Neuronal stem cell (in vitro differentiated cells): ENCODE measurements around the gene CATSPER3.

Experiments
- DNase-seq: peaks from one replicate; pipeline ENCODE4 v3.0.0-alpha.2; 2013; ENCODE audit warnings: low spot score
- H2AFZ ChIP-seq: one replicate; pipeline ENCODE4 v1.6.1; 2013; ENCODE audit warnings: mild to moderate bottlenecking, low read length, inconsistent platforms
- H2AK5ac ChIP-seq: 2 replicates; pipeline ENCODE4 v1.6.1; 2013; ENCODE audit warnings: low read depth, mild to moderate bottlenecking, inconsistent platforms, low read length, moderate library complexity, mixed read lengths
- H2BK120ac ChIP-seq: 2 replicates; pipeline ENCODE4 v1.6.1; 2013; ENCODE audit warnings: low read depth, mild to moderate bottlenecking, inconsistent platforms, low read length, moderate library complexity, mixed read lengths
- H2BK12ac ChIP-seq: one replicate; pipeline ENCODE4 v1.6.1; 2013; ENCODE audit warnings: low read length, inconsistent platforms
- H2BK15ac ChIP-seq: 2 replicates; pipeline ENCODE4 v1.6.1; 2013; ENCODE audit warnings: mild to moderate bottlenecking, low read length, inconsistent platforms, mixed read lengths
- H2BK5ac ChIP-seq: one replicate; pipeline ENCODE4 v1.6.1; 2013; ENCODE audit warnings: inconsistent platforms, mild to moderate bottlenecking, low read length, moderate library complexity
- H3K14ac ChIP-seq: one replicate; pipeline ENCODE4 v1.6.1; 2013; ENCODE audit warnings: low read length, inconsistent platforms
- H3K18ac ChIP-seq: 2 replicates; pipeline ENCODE4 v1.6.1; 2013; ENCODE audit warnings: low read length, inconsistent platforms
- H3K23ac ChIP-seq: 2 replicates; pipeline ENCODE4 v1.6.1; 2013; ENCODE audit warnings: low read depth, mild to moderate bottlenecking, mixed read lengths, low read length, inconsistent platforms; ENCODE audit not compliant: poor library complexity
- H3K27ac ChIP-seq: replicated peaks from 3 replicates; pipeline ENCODE4 v1.5.1; 2013; ENCODE audit warnings: low read length, inconsistent platforms
- H3K27me3 ChIP-seq, 3 experiments: 2 replicates each; pipeline ENCODE4 v1.6.1; 2013; ENCODE audit warnings: low read length in 3 of 3, mild to moderate bottlenecking in 2 of 3, inconsistent platforms in 1 of 3, low read depth in 1 of 3, mixed read lengths in 1 of 3, moderate library complexity in 1 of 3; ENCODE audit not compliant: control insufficient read depth in 3 of 3, insufficient read depth in 3 of 3
- H3K36me3 ChIP-seq, 2 donors: replicated peaks in 1 of 2; 2 replicates each; pipeline ENCODE4 v1.6.1; 2013; ENCODE audit warnings: low read length in 2 of 2; ENCODE audit not compliant: control insufficient read depth in 2 of 2, insufficient read depth in 2 of 2
- H3K4ac ChIP-seq: 2 replicates; pipeline ENCODE4 v1.6.1; 2013; ENCODE audit warnings: inconsistent platforms, mild to moderate bottlenecking, low read length, moderate library complexity
- H3K4me1 ChIP-seq, 2 donors: 1 replicate in 1 of 2; 2 replicates in 1 of 2; pipeline ENCODE4 v1.6.1; 2013; ENCODE audit warnings: low read length in 2 of 2, low read depth in 1 of 2; ENCODE audit not compliant: control insufficient read depth in 2 of 2, insufficient read depth in 1 of 2
- H3K4me2 ChIP-seq: one replicate; pipeline ENCODE4 v1.6.1; 2013; ENCODE audit warnings: mild to moderate bottlenecking, low read length, inconsistent platforms; ENCODE audit not compliant: insufficient read depth, poor library complexity, severe bottlenecking
- H3K4me3 ChIP-seq, 2 donors: 2 replicates each; pipeline ENCODE4 v1.5.1; 2013; ENCODE audit warnings: low read length in 2 of 2, mild to moderate bottlenecking in 2 of 2, inconsistent platforms in 1 of 2, moderate library complexity in 1 of 2
- H3K79me1 ChIP-seq: one replicate; pipeline ENCODE4 v1.6.1; 2013; ENCODE audit warnings: low read depth, mild to moderate bottlenecking, inconsistent platforms, low read length, moderate library complexity
- H3K9ac ChIP-seq: one replicate; pipeline ENCODE4 v1.6.1; 2013; ENCODE audit warnings: mild to moderate bottlenecking, low read depth, low read length, inconsistent platforms; ENCODE audit not compliant: poor library complexity
- H3K9me3 ChIP-seq, 2 donors: replicated peaks in 1 of 2; 2 replicates each; pipeline versions ENCODE3 to v1.6.1; 2013; ENCODE audit warnings: low read length in 2 of 2, mild to moderate bottlenecking in 2 of 2, inconsistent platforms in 1 of 2, low read depth in 1 of 2, mixed read lengths in 1 of 2, moderate library complexity in 1 of 2; ENCODE audit not compliant: control insufficient read depth in 2 of 2, insufficient read depth in 1 of 2
- H4K8ac ChIP-seq: one replicate; pipeline ENCODE4 v1.6.1; 2013; ENCODE audit warnings: low read depth, mild to moderate bottlenecking, inconsistent platforms, low read length, moderate library complexity
- H4K91ac ChIP-seq: one replicate; pipeline ENCODE4 v1.6.1; 2013; ENCODE audit warnings: low read length, low read depth, mild to moderate bottlenecking, inconsistent platforms; ENCODE audit not compliant: poor library complexity
- WGBS, 2 donors: extraction: QIAGEN DNeasy Blood & Tissue Kit; methylation state at CpG; one replicate each; pipeline ENCODE4 v1.1.7; 2013; ENCODE audit warnings: missing lambda C conversion rate in 2 of 2, mixed read lengths in 1 of 2; ENCODE audit not compliant: insufficient read length in 2 of 2, insufficient replicate concordance in 1 of 2; ENCODE audit errors: extremely low coverage in 2 of 2; 5-methylcytosine and 5-hydroxymethylcytosine counted together

CATSPER3 gene

DNA sequence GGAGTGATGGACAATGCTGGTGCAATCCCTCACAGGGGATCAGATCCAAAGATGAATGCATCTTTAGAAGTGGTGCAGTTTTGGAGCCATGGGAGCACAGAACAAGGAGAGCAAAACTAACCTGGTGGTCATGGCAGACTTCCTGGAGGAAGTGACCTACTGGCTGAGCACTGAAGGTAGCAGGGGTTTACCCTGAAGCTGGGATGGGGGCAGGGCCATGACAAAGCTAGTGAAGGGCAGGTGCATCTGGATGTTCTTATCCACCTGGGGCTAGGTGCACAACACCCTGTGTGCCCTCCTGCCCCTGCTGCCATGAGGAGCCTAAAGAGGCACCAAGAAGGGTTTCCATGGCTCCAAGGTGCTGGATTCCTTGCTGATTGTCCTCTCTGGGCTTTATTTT, 77.8 kb downstream of the CATSPER3 start:
- DNase-seq: no peak
- Histone ChIP-seq H3K36me3 (no peaks in the 10 kb centered on the region), H3K4me3 (peak overlapping the region in 1 of 2 donors; percentile 27), H2BK120ac (no peak overlapping the region), H3K9ac (peak overlapping the region; percentile 57), H2BK15ac (no peak overlapping the region), H2AK5ac (no peak overlapping the region), H4K8ac (no peak overlapping the region), H3K27me3 (peaks cover 19 to 98% (median 77%) of the 10 kb centered on the region in 3 experiments), H3K9me3 (no peaks in the 10 kb centered on the region), H4K91ac (no peak overlapping the region), H3K27ac (no peak overlapping the region), H2BK5ac (no peak overlapping the region), H3K23ac (no peak overlapping the region), H3K4me1 (peaks cover 0 to 18% of the 10 kb centered on the region in 2 donors), H3K18ac (no peak overlapping the region), H3K4me2 (no peak overlapping the region), H3K79me1 (no peaks in the 10 kb centered on the region), H2AFZ (no peak overlapping the region), H3K4ac (no peak overlapping the region), H3K14ac (no peak overlapping the region), H2BK12ac (no peak overlapping the region)

DNA sequence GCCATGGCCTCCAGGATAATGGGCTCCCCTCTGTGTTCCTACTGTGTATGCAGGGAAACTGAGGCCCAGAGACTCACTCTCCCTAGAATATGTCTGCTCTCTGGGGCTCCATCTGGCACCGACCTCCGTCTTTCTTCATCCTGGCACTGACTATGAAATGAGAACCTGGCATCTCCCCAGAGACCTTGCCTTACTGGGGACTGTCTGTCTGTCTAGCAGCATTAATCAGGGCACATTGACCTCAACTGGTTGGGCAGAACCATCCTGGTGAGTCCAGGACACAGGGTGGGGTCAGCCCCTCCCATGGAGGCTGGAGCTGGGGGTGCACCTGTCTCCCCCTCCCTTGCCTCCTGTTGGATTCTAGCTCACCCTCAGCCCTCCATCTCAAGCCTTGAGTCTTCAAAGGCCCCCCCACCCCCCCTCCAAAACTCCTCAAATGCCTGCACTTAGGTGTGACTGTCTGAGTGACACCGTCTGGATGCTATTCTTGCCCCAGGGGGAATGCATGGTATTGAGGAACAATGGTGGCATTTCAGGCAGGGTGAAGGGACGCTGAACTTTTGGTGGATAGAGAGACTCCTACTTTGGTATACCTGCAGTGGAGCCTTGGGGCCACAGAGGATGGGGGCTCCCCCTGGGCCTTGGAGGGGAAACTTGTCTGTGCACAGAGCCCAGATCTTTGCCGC, 79.1 kb downstream of the CATSPER3 start:
- no peak overlapping the region for H3K9ac ChIP-seq
- peaks cover 0 to 17% of the 10 kb centered on the region in 2 donors for H3K4me1 ChIP-seq
- H2BK12ac ChIP-seq: no peak overlapping the region
- no peak overlapping the region for H4K8ac ChIP-seq
- H2BK15ac ChIP-seq: no peak overlapping the region
- no peak overlapping the region for H3K23ac ChIP-seq
- H3K18ac ChIP-seq: peak overlapping the region; percentile 4
- H4K91ac ChIP-seq: no peak overlapping the region
- H3K79me1 ChIP-seq: no peaks in the 10 kb centered on the region
- H2AK5ac ChIP-seq: no peak overlapping the region
- H3K27me3 ChIP-seq: peaks cover 15 to 98% (median 77%) of the 10 kb centered on the region in 3 experiments
- no peak overlapping the region for H3K4ac ChIP-seq
- WGBS, 2 donors: no CpG with 5 or more reads among the region's 5 CpGs
- no peak overlapping the region for H2AFZ ChIP-seq
- no peaks in the 10 kb centered on the region for H3K9me3 ChIP-seq
- no peak overlapping the region for H3K27ac ChIP-seq
- H2BK5ac ChIP-seq: no peak overlapping the region
- H3K4me3 ChIP-seq: no peak overlapping the region
- H3K4me2 ChIP-seq: no peak overlapping the region
- no peak overlapping the region for H2BK120ac ChIP-seq
- H3K36me3 ChIP-seq: no peaks in the 10 kb centered on the region
- no peak overlapping the region for H3K14ac ChIP-seq
- no peak for DNase-seq

DNA sequence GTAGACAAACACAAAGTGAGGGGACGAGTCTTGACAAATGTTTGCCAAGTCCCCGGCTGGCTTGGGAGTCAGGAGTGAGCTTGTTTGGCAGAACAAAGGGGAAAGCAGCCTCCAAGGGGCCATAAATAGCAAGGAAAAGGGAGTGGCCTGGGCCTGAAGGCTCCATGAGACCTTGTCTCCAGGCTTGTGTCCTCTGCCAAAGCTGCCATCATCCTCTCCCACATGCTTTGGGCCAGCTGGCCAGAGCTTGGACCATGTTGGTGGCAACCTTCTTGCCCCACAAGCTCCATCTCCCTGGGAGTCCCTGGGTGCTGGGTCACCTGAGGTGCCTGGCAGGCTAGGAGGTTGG, 79.6 kb downstream of the CATSPER3 start:
- H3K27me3 ChIP-seq: peaks cover 15 to 98% (median 77%) of the 10 kb centered on the region in 3 experiments
- H3K18ac ChIP-seq: peak overlapping the region; percentile 49
- H3K9ac ChIP-seq: no peak overlapping the region
- no peak overlapping the region for H3K4ac ChIP-seq
- WGBS, 2 donors: no CpG with 5 or more reads among the region's 2 CpGs
- no peak overlapping the region for H3K27ac ChIP-seq
- H2BK120ac ChIP-seq: no peak overlapping the region
- H2BK12ac ChIP-seq: no peak overlapping the region
- no peaks in the 10 kb centered on the region for H3K9me3 ChIP-seq
- no peak overlapping the region for H3K23ac ChIP-seq
- no peak overlapping the region for H2AK5ac ChIP-seq
- no peak overlapping the region for H4K91ac ChIP-seq
- no peaks in the 10 kb centered on the region for H3K36me3 ChIP-seq
- H4K8ac ChIP-seq: no peak overlapping the region
- DNase-seq: no peak
- H3K4me3 ChIP-seq: no peak overlapping the region
- no peak overlapping the region for H2BK15ac ChIP-seq
- no peak overlapping the region for H3K4me2 ChIP-seq
- H3K79me1 ChIP-seq: no peaks in the 10 kb centered on the region
- H3K4me1 ChIP-seq: peaks cover 0 to 17% of the 10 kb centered on the region in 2 donors
- H3K14ac ChIP-seq: peak overlapping the region; percentile 39
- H2BK5ac ChIP-seq: no peak overlapping the region
- H2AFZ ChIP-seq: no peak overlapping the region

DNA sequence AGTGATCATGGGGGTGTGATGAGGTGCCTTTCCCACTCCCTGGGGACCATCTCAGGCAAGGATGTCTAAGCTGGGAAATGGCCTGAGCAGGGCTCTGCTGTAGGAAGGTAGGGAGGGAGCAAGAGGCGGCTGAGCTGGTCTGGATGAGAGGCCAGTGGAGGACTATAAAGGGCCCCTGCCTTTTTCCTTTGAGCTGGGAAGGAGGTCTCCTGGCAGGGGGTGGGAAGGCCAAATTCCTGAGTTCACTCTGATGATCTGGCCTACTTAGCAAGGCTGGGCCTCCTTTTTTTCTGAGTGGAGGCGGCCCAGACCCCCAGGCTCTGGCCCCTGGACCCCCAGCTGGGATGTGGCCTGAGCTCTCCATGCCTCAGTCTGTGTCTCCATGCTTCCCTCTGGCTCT, 80.6 kb downstream of the CATSPER3 start:
- H3K36me3 ChIP-seq: no peaks in the 10 kb centered on the region
- H3K4me1 ChIP-seq: peaks cover 0 to 17% of the 10 kb centered on the region in 2 donors
- peak overlapping the region; percentile 74 for H3K18ac ChIP-seq
- H2AFZ ChIP-seq: no peak overlapping the region
- H3K9ac ChIP-seq: no peak overlapping the region
- H3K23ac ChIP-seq: no peak overlapping the region
- H2BK5ac ChIP-seq: no peak overlapping the region
- H2BK120ac ChIP-seq: no peak overlapping the region
- H3K27me3 ChIP-seq: peaks cover 15 to 97% (median 73%) of the 10 kb centered on the region in 3 experiments
- peak overlapping the region; percentile 37 for H2BK15ac ChIP-seq
- H2AK5ac ChIP-seq: no peak overlapping the region
- no peak overlapping the region for H4K91ac ChIP-seq
- no peak overlapping the region for H3K4ac ChIP-seq
- no peaks in the 10 kb centered on the region for H3K79me1 ChIP-seq
- DNase-seq: no peak
- no peaks in the 10 kb centered on the region for H3K9me3 ChIP-seq
- no peak overlapping the region for H3K4me3 ChIP-seq
- no peak overlapping the region for H3K14ac ChIP-seq
- no peak overlapping the region for H4K8ac ChIP-seq
- peak overlapping the region; percentile 30 for H2BK12ac ChIP-seq
- no peak overlapping the region for H3K27ac ChIP-seq
- H3K4me2 ChIP-seq: no peak overlapping the region
- WGBS, 2 donors: no CpG with 5 or more reads among the region's 2 CpGs
